ENCODE data around the gene COL24A1. TPM values are rescaled to one million over a fixed set of nuclear protein-coding genes. Genes with fewer than 3 reads are reported as not detected.

Gene COL24A1
- total RNA-seq, 4 donors from 2014 or later: 3.7 to 5.3 (median 4.4) TPM

- H3K4me3 ChIP-seq: no peak overlapping the region
- H3K4me1 ChIP-seq: peaks cover 0 to 44% (median 22%) of the 10 kb centered on the region in 4 donors
- H3K9me3 ChIP-seq: no peaks in the 10 kb centered on the region
- peak overlapping the region in 3 of 4 donors; percentile 25 to 44 (median 44) for H3K27ac ChIP-seq (replicated peaks in 1 of 4)
- H3K36me3 ChIP-seq: no peaks in the 10 kb centered on the region
- 34% methylated on average over 4 of the region's 4 CpGs for WGBS
- TF ChIP-seq POLR2A (IDR thresholded peaks at IDR 0.05; ENCODE audit: low read depth) (no peak), POLR2AphosphoS5 (IDR thresholded peaks at IDR 0.05) (no peak), EP300 (IDR thresholded peaks at IDR 0.05) (no peak)
- TF ChIP-seq, protein P1, sequence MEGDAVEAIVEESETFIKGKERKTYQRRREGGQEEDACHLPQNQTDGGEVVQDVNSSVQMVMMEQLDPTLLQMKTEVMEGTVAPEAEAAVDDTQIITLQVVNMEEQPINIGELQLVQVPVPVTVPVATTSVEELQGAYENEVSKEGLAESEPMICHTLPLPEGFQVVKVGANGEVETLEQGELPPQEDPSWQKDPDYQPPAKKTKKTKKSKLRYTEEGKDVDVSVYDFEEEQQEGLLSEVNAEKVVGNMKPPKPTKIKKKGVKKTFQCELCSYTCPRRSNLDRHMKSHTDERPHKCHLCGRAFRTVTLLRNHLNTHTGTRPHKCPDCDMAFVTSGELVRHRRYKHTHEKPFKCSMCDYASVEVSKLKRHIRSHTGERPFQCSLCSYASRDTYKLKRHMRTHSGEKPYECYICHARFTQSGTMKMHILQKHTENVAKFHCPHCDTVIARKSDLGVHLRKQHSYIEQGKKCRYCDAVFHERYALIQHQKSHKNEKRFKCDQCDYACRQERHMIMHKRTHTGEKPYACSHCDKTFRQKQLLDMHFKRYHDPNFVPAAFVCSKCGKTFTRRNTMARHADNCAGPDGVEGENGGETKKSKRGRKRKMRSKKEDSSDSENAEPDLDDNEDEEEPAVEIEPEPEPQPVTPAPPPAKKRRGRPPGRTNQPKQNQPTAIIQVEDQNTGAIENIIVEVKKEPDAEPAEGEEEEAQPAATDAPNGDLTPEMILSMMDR (IDR thresholded peaks at IDR 0.05): no peak
- H3K27me3 ChIP-seq: no peaks in the 10 kb centered on the region
- intact Hi-C loops (cut with DNase I): no loop called here
- no peak for DNase-seq (ENCODE audit: extremely low spot score)
Measured at GRCh38 chr1:86191958-86192357, 35.4 kb upstream of the COL24A1 start.

GRCh38 chr1:86190873-86191272 lies 34.3 kb upstream of the COL24A1 start:
- intact Hi-C loops (cut with DNase I): no loop called here
- Histone ChIP-seq H3K36me3 (no peaks in the 10 kb centered on the region), H3K4me3 (no peak overlapping the region), H3K27ac (replicated peaks in 1 of 4) (peak overlapping the region in 2 of 4 donors; percentile 44), H3K9me3 (no peaks in the 10 kb centered on the region), H3K4me1 (peaks cover 0 to 44% (median 22%) of the 10 kb centered on the region in 4 donors), H3K27me3 (no peaks in the 10 kb centered on the region)
- 60% methylated on average over 1 of the region's 1 CpG for WGBS
- no peak for TF ChIP-seq POLR2A (IDR thresholded peaks at IDR 0.05; ENCODE audit: low read depth)
- TF ChIP-seq POLR2AphosphoS5 (IDR thresholded peaks at IDR 0.05): no peak
- no peak for TF ChIP-seq EP300 (IDR thresholded peaks at IDR 0.05)
- TF ChIP-seq, protein P1 (IDR thresholded peaks at IDR 0.05): no peak
- no peak for DNase-seq (ENCODE audit: extremely low spot score)

DNA sequence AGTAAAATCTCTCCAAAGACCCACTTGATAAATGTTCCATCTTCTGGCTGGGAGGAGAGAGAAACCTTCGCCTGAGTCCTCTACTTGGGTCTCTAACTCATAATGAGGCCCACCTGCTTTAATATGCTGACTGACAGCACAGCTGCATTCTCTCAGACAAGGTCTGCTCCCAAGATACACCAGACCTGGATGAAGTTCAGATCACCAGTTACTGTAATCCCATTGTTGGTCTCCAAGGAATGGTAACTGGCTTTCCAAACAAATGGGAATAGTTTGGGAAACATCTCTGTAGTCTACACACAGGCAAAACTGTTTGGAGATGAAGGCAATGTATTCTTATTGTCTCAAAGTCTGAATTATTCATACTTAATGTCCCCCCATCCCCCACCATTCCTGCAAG lies 27.9 kb upstream of the COL24A1 start:
- intact Hi-C loops (cut with DNase I): no loop called here
- DNase-seq (ENCODE audit: extremely low spot score): no peak
- WGBS: 64% methylated on average over 1 of the region's 1 CpG
- Histone ChIP-seq H3K9me3 (no peaks in the 10 kb centered on the region), H3K27me3 (no peaks in the 10 kb centered on the region), H3K4me1 (peaks cover 0 to 10% (median 5%) of the 10 kb centered on the region in 4 donors), H3K36me3 (no peaks in the 10 kb centered on the region), H3K4me3 (no peak overlapping the region), H3K27ac (replicated peaks in 1 of 4) (no peak overlapping the region)
- TF ChIP-seq EP300 (IDR thresholded peaks at IDR 0.05) (no peak), POLR2AphosphoS5 (IDR thresholded peaks at IDR 0.05) (no peak), POLR2A (IDR thresholded peaks at IDR 0.05; ENCODE audit: low read depth) (no peak)
- TF ChIP-seq, protein P1 (IDR thresholded peaks at IDR 0.05): no peak

DNA sequence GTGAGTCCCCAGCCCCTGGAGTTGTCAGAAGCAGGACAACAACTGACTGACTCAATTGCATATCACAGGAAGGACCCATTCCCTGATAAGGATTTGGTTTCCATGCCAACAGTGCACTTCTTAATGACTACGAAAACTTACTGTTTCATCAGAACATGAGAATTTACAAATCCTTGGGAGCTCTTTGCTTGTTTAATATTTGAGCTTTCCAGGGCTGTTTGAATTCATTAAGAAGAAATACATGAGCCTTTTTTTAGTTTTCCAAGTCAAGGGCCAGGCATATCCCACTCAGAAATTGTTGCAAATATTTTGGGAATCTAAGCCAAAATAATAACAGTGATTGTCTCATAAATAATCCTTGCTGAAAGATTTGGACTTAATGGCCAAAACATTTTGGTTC lies 27.2 kb upstream of the COL24A1 start:
- TF ChIP-seq, protein P1 (IDR thresholded peaks at IDR 0.05): no peak
- no peak for TF ChIP-seq POLR2A (IDR thresholded peaks at IDR 0.05; ENCODE audit: low read depth)
- no peak for TF ChIP-seq POLR2AphosphoS5 (IDR thresholded peaks at IDR 0.05)
- TF ChIP-seq EP300 (IDR thresholded peaks at IDR 0.05): no peak
- intact Hi-C loops (cut with DNase I): no loop called here
- H3K27me3 ChIP-seq: no peaks in the 10 kb centered on the region
- 41% methylated on average over 1 of the region's 1 CpG for WGBS
- H3K9me3 ChIP-seq: no peaks in the 10 kb centered on the region
- no peak overlapping the region for H3K27ac ChIP-seq (replicated peaks in 1 of 4)
- H3K36me3 ChIP-seq: no peaks in the 10 kb centered on the region
- no peak overlapping the region for H3K4me3 ChIP-seq
- DNase-seq (ENCODE audit: extremely low spot score): no peak
- H3K4me1 ChIP-seq: peaks cover 0 to 10% (median 5%) of the 10 kb centered on the region in 4 donors

- intact Hi-C loops (cut with DNase I): no loop called here
- H3K36me3 ChIP-seq: no peaks in the 10 kb centered on the region
- DNase-seq (ENCODE audit: extremely low spot score): no peak
- no peaks in the 10 kb centered on the region for H3K9me3 ChIP-seq
- no peak overlapping the region for H3K4me3 ChIP-seq
- no peak for TF ChIP-seq POLR2AphosphoS5 (IDR thresholded peaks at IDR 0.05)
- no peak for TF ChIP-seq POLR2A (IDR thresholded peaks at IDR 0.05; ENCODE audit: low read depth)
- TF ChIP-seq, protein P1 (IDR thresholded peaks at IDR 0.05): no peak
- peaks cover 0 to 20% (median 13%) of the 10 kb centered on the region in 4 donors for H3K4me1 ChIP-seq
- 69% methylated on average over 5 of the region's 5 CpGs for WGBS
- no peaks in the 10 kb centered on the region for H3K27me3 ChIP-seq
- H3K27ac ChIP-seq (replicated peaks in 1 of 4): no peak overlapping the region
Measured at GRCh38 chr1:86176226-86176625, 19.7 kb upstream of the COL24A1 start.
